Measurements from ENCODE around the gene WDTC1. TPM values are rescaled to one million over a fixed set of nuclear protein-coding genes. Genes with fewer than 3 reads are reported as not detected.
"Not testable (repeated sequence)": the region's sequence is repeated elsewhere in the genome, so short reads cannot be mapped to it uniquely, and the experiment has no call there.

The WDTC1 gene, protein sequence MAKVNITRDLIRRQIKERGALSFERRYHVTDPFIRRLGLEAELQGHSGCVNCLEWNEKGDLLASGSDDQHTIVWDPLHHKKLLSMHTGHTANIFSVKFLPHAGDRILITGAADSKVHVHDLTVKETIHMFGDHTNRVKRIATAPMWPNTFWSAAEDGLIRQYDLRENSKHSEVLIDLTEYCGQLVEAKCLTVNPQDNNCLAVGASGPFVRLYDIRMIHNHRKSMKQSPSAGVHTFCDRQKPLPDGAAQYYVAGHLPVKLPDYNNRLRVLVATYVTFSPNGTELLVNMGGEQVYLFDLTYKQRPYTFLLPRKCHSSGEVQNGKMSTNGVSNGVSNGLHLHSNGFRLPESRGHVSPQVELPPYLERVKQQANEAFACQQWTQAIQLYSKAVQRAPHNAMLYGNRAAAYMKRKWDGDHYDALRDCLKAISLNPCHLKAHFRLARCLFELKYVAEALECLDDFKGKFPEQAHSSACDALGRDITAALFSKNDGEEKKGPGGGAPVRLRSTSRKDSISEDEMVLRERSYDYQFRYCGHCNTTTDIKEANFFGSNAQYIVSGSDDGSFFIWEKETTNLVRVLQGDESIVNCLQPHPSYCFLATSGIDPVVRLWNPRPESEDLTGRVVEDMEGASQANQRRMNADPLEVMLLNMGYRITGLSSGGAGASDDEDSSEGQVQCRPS
- polyA plus RNA-seq, result 10 to 100 TPM in 1 of 3 donors, 1 to 10 TPM in 2; 3.2 to 16.4 (median 5.6) TPM

- H3K27ac Mint-ChIP-seq, result peak within 1 kb of the TSS; percentile 97 to 99 (median 99)
- no peaks in the 10 kb centered on the region for H3K9me3 Mint-ChIP-seq
- peaks cover 0 to 5% (median 0%) of the 10 kb centered on the region in 3 donors for H3K36me3 Mint-ChIP-seq
- peaks cover 8 to 22% (median 12%) of the 10 kb centered on the region in 3 donors for H3K27me3 Mint-ChIP-seq (ENCODE audit: low read depth in 3 of 3)
- DNase-seq, result peak; percentile 96 to 98 (median 98)
- H3K4me3 Mint-ChIP-seq, result peak within 1 kb of the TSS; percentile 96 to 99 (median 97)
- peaks cover 44 to 48% of the 10 kb centered on the region in 2 donors for H3K4me1 Mint-ChIP-seq
These were observed at the start of gene WDTC1 for GRCh38 chr1:27234049-27234882. Gene WDTC1 (plus strand): TSS chr1:27234632. CDS start chr1:27261055, 26,423 bp downstream.

GRCh38 chr1:27184665-27185064 is 49.8 kb upstream of the WDTC1 start:
- not testable (repeated sequence) for DNase-seq; H3K4me3 Mint-ChIP-seq; H3K27ac Mint-ChIP-seq; H3K36me3 Mint-ChIP-seq; H3K27me3 Mint-ChIP-seq (ENCODE audit: low read depth in 3 of 3); H3K9me3 Mint-ChIP-seq; H3K4me1 Mint-ChIP-seq

- no peak for DNase-seq
- Mint-ChIP-seq H3K27me3 (ENCODE audit: low read depth in 3 of 3) (peaks cover 0 to 2% (median 0%) of the 10 kb centered on the region in 3 donors), H3K36me3 (peaks cover 0 to 2% (median 0%) of the 10 kb centered on the region in 3 donors), H3K4me3 (no peak overlapping the region), H3K9me3 (no peaks in the 10 kb centered on the region), H3K27ac (no peak overlapping the region), H3K4me1 (no peaks in the 10 kb centered on the region)
These were observed 42.3 kb upstream of the WDTC1 start for GRCh38 chr1:27192039-27192529.

DNA sequence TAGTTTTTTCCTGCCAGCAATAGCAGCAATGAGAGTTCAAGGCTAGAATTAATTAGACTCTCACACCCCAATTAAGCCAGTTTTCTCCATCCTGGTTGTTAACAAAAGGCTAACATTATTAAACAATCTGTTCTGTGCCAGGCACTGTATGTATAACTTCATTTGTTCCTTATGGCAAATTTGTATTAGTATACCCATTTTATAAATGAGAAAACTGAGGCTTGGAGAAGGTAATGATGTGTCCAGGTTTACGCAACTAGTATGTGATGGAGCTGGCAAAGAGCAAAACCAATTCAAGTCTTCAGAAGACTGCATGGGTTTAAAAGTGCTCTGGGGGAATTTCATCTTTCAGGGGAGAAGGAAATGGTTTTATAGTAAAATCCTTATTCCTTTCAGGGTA is 41.2 kb upstream of the WDTC1 start:
- no peaks in the 10 kb centered on the region for H3K9me3 Mint-ChIP-seq
- DNase-seq, result no peak
- no peak overlapping the region for H3K27ac Mint-ChIP-seq
- no peak overlapping the region for H3K4me3 Mint-ChIP-seq
- peaks cover 0 to 2% (median 0%) of the 10 kb centered on the region in 3 donors for H3K27me3 Mint-ChIP-seq (ENCODE audit: low read depth in 3 of 3)
- peaks cover 3 to 6% of the 10 kb centered on the region in 2 donors for H3K4me1 Mint-ChIP-seq
- H3K36me3 Mint-ChIP-seq, result peaks cover 0 to 2% (median 0%) of the 10 kb centered on the region in 3 donors

DNA sequence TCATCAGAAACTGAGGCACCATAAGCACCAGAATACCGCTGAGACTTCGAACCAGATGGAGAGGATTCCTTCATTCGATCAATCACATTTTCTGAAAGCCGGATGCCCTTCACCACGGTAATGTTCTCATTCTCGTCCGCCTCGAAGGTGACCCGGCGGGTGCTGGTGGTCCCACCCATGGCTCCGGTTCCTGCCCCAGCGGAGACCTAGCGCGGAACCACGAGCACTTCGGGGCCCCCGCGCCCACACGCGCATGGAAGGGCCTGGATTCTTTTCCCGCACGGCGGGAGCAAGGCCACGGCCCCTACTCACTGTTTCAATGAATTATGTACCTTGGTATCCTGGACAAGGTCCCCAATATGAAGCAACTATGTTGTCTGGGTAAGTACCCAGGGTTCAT is 33.1 kb upstream of the WDTC1 start:
- Mint-ChIP-seq H3K27ac (no peak overlapping the region), H3K27me3 (ENCODE audit: low read depth in 3 of 3) (peaks cover 0 to 4% (median 0%) of the 10 kb centered on the region in 3 donors), H3K9me3 (no peaks in the 10 kb centered on the region), H3K4me3 (no peak overlapping the region), H3K36me3 (no peaks in the 10 kb centered on the region), H3K4me1 (peaks cover 3 to 8% of the 10 kb centered on the region in 2 donors)
- no peak for DNase-seq

GRCh38 chr1:27203946-27204345 is 30.5 kb upstream of the WDTC1 start:
- Mint-ChIP-seq H3K4me1 (no peaks in the 10 kb centered on the region), H3K9me3 (no peaks in the 10 kb centered on the region), H3K4me3 (no peak overlapping the region), H3K27ac (no peak overlapping the region), H3K36me3 (no peaks in the 10 kb centered on the region), H3K27me3 (ENCODE audit: low read depth in 3 of 3) (peaks cover 0 to 4% (median 2%) of the 10 kb centered on the region in 3 donors)
- no peak for DNase-seq

DNA sequence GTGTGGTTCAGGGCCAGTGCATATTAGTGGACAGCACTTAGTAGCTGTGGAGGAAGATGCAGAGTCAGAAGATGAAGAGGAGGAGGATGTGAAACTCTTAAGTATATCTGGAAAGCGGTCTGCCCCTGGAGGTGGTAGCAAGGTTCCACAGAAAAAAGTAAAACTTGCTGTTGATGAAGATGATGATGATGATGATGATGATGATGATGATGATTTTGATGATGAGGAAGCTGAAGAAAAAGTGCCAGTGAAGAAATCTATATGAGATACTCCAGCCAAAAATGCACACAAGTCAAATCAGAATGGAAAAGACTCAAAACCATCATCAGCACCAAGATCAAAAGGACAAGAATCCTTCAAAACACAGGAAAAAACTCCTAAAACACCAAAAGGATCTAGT is 27.2 kb upstream of the WDTC1 start:
- not testable (repeated sequence) for H3K4me3 Mint-ChIP-seq; DNase-seq; H3K27me3 Mint-ChIP-seq (ENCODE audit: low read depth in 3 of 3); H3K36me3 Mint-ChIP-seq; H3K9me3 Mint-ChIP-seq; H3K27ac Mint-ChIP-seq; H3K4me1 Mint-ChIP-seq

DNA sequence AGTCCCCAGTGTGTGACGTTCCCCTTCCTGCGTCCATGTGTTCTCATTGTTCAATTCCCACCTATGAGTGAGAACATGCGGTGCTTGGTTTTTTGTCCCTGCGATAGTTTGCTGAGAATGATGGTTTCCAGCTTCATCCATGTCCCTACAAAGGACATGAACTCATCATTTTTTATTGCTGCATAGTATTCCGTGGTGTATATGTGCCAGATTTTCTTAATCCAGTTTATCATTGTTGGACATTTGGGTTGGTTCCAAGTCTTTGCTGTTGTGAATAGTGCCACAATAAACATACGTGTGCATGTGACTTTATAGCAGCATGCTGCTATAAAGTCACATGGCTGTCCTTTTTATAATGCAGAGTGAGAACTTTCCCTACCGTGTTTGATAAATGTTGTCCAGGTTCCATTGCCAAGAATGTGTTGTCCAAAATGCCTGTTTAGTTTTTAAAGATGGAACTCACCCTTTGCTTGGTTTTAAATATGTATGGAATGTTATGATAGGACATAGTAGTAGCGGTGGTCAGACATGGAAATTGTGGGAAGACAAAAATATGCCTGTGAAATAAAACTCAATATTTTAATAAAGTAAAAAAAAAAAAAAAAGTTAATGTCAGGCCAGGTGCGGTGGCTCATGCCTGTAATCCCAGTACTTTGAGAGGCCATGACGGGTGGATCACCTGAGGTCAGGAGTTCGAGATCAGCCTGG is 26.1 kb upstream of the WDTC1 start:
- H3K36me3 Mint-ChIP-seq; H3K4me1 Mint-ChIP-seq; H3K9me3 Mint-ChIP-seq; H3K27ac Mint-ChIP-seq; H3K4me3 Mint-ChIP-seq; H3K27me3 Mint-ChIP-seq (ENCODE audit: low read depth in 3 of 3); DNase-seq: not testable (repeated sequence)

DNA sequence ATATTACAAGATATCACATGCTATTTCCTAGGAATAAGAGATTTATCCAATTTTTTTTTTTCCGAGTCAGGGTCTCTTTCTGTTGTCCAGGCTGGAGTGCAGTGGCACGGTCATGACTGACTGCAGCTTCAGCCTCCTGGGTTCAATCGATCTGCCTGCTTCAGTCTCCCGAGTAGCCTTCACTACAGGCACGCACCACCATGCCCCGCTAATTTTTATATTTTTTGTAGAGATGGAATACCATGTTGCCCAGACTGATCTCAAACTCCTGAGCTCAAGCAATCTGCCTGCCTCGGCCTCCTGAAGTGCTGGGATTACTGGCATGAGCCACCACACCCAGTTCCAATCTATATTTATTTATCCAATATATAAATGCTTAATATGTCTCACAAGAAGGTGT is 18.0 kb upstream of the WDTC1 start:
- Mint-ChIP-seq H3K4me3 (no peak overlapping the region), H3K4me1 (no peaks in the 10 kb centered on the region), H3K36me3 (no peaks in the 10 kb centered on the region), H3K27ac (no peak overlapping the region), H3K27me3 (ENCODE audit: low read depth in 3 of 3) (peaks cover 0 to 2% (median 1%) of the 10 kb centered on the region in 3 donors), H3K9me3 (peaks cover 0 to 1% (median 0%) of the 10 kb centered on the region in 6 donors)
- no peak for DNase-seq

DNA sequence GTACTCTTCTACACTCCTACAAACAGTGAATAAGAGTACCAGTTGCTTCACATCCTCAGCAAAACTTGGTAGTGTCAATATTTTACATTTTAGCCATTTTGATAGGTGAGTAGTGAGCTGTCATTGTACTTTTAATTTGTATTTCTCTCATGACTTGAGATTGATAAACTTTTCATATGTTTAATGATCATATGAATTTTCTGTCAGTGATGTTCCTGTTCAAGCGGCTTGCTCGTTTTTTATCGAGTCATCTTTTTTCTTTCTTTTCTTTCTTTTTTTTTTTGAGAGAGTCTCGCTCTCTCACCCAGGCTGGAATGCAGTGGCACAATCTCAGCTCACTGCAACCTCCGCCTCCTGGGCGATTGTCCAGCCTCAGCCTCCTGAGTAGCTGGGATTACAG is 17.0 kb upstream of the WDTC1 start:
- Mint-ChIP-seq H3K4me3 (no peak overlapping the region), H3K9me3 (no peaks in the 10 kb centered on the region), H3K27ac (no peak overlapping the region), H3K27me3 (ENCODE audit: low read depth in 3 of 3) (peaks cover 0 to 2% (median 1%) of the 10 kb centered on the region in 3 donors), H3K36me3 (no peaks in the 10 kb centered on the region), H3K4me1 (no peaks in the 10 kb centered on the region)
- DNase-seq, result no peak

DNA sequence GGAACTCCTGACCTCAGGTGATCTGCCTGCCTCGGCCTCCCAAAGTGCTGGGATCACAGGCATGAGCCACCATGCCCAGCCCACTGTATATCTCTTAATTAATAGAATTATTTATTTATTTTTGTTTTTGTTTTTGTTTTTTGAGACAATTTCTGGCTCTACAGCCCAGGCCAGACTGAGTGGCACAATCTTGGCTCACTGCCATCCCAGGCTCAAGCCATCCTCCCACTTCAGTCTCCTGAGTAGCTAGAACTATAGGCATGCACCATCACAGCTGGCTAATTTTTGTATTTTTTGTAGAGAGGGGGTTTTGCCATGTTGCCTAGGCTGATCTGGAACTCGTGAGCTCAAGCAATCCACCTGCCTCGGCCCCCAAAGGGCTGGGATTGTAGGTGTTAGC is 15.7 kb upstream of the WDTC1 start:
- no peak for DNase-seq
- H3K27ac Mint-ChIP-seq, result no peak overlapping the region
- no peaks in the 10 kb centered on the region for H3K4me1 Mint-ChIP-seq
- H3K9me3 Mint-ChIP-seq, result no peaks in the 10 kb centered on the region
- peaks cover 0 to 3% (median 2%) of the 10 kb centered on the region in 3 donors for H3K27me3 Mint-ChIP-seq (ENCODE audit: low read depth in 3 of 3)
- no peak overlapping the region for H3K4me3 Mint-ChIP-seq
- no peaks in the 10 kb centered on the region for H3K36me3 Mint-ChIP-seq

- no peak overlapping the region for H3K27ac Mint-ChIP-seq
- H3K9me3 Mint-ChIP-seq, result no peaks in the 10 kb centered on the region
- H3K36me3 Mint-ChIP-seq, result no peaks in the 10 kb centered on the region
- no peak for DNase-seq
- H3K4me1 Mint-ChIP-seq, result no peaks in the 10 kb centered on the region
- H3K4me3 Mint-ChIP-seq, result no peak overlapping the region
- peaks cover 0 to 2% (median 2%) of the 10 kb centered on the region in 3 donors for H3K27me3 Mint-ChIP-seq (ENCODE audit: low read depth in 3 of 3)
These were observed 14.3 kb upstream of the WDTC1 start for GRCh38 chr1:27220096-27220495.

Measured in immature natural killer cell (primary cell).